ENCODE measurements around the gene RPL36AL.
"Not testable (repeated sequence)": the region's sequence is repeated elsewhere in the genome, so short reads cannot be mapped to it uniquely, and the experiment has no call there.

The RPL36AL gene

GRCh38 chr14:49623941-49624839, 3.8 kb upstream of the RPL36AL start:
- ATAC-seq (peak; percentile 13), DNase-seq (no peak)
- H3K4me1 Mint-ChIP-seq = peaks cover 50% of the 10 kb centered on the region
- H3K27ac Mint-ChIP-seq = peak overlapping the region; percentile 34 to 52
- H3K4me3 Mint-ChIP-seq = peak overlapping the region; percentile 57 to 93
- H3K9me3 Mint-ChIP-seq = no peaks in the 10 kb centered on the region
- no peaks in the 10 kb centered on the region for H3K27me3 Mint-ChIP-seq

GRCh38 chr14:49623387-49623786, 3.0 kb upstream of the RPL36AL start:
- ATAC-seq = no peak
- no peak for DNase-seq
- H3K27me3 Mint-ChIP-seq = no peaks in the 10 kb centered on the region
- no peaks in the 10 kb centered on the region for H3K9me3 Mint-ChIP-seq
- peaks cover 50% of the 10 kb centered on the region for H3K4me1 Mint-ChIP-seq
- no peak overlapping the region for H3K27ac Mint-ChIP-seq
- peak overlapping the region; percentile 57 to 93 for H3K4me3 Mint-ChIP-seq

GRCh38 chr14:49622022-49622607, 1.7 kb upstream of the RPL36AL start:
- Mint-ChIP-seq H3K27me3 (no peaks in the 10 kb centered on the region), H3K4me1 (peaks cover 54% of the 10 kb centered on the region), H3K27ac (peak overlapping the region; percentile 78 to 99), H3K9me3 (no peaks in the 10 kb centered on the region), H3K4me3 (peak overlapping the region; percentile 93 to 96)
- ATAC-seq = no peak
- no peak for DNase-seq

GRCh38 chr14:49621114-49621881, 872 bp upstream of the RPL36AL start:
- Mint-ChIP-seq H3K4me1 (peaks cover 52% of the 10 kb centered on the region), H3K27ac (peak overlapping the region; percentile 78 to 99), H3K27me3 (no peaks in the 10 kb centered on the region), H3K4me3 (peak overlapping the region; percentile 93 to 96), H3K9me3 (no peaks in the 10 kb centered on the region)
- ATAC-seq (peak; percentile 48), DNase-seq (peak in 1 of 2 donors; percentile 76)

- no peak for ATAC-seq
- Mint-ChIP-seq H3K4me1 (peaks cover 47% of the 10 kb centered on the region), H3K27me3 (no peaks in the 10 kb centered on the region), H3K4me3 (peak overlapping the region; percentile 93 to 96), H3K27ac (peak overlapping the region; percentile 99), H3K9me3 (no peaks in the 10 kb centered on the region)
- no peak for DNase-seq
These were observed 696 bp downstream of the RPL36AL start for GRCh38 chr14:49619730-49620129.

- H3K4me3 Mint-ChIP-seq = peak overlapping the region; percentile 93 to 96
- peak overlapping the region; percentile 59 to 99 for H3K27ac Mint-ChIP-seq
- not testable (repeated sequence) for H3K27me3 Mint-ChIP-seq, H3K9me3 Mint-ChIP-seq, ATAC-seq, DNase-seq
- H3K4me1 Mint-ChIP-seq = peaks cover 46% of the 10 kb centered on the region
These were observed 1.2 kb downstream of the RPL36AL start for GRCh38 chr14:49619273-49619672.

- ATAC-seq (no peak), DNase-seq (no peak)
- H3K4me3 Mint-ChIP-seq = peak overlapping the region in 1 of 2 donors; percentile 33
- no peaks in the 10 kb centered on the region for H3K27me3 Mint-ChIP-seq
- H3K27ac Mint-ChIP-seq = peak overlapping the region in 1 of 2 donors; percentile 54
- H3K4me1 Mint-ChIP-seq = peaks cover 36% of the 10 kb centered on the region
- no peaks in the 10 kb centered on the region for H3K9me3 Mint-ChIP-seq
These were observed 2.4 kb downstream of the RPL36AL start for GRCh38 chr14:49617852-49618519.

GRCh38 chr14:49615776-49616175, 4.7 kb downstream of the RPL36AL start:
- H3K4me3 Mint-ChIP-seq = no peak overlapping the region
- peaks cover 33% of the 10 kb centered on the region for H3K4me1 Mint-ChIP-seq
- no peak for ATAC-seq
- no peak for DNase-seq
- no peaks in the 10 kb centered on the region for H3K9me3 Mint-ChIP-seq
- no peaks in the 10 kb centered on the region for H3K27me3 Mint-ChIP-seq
- no peak overlapping the region for H3K27ac Mint-ChIP-seq

GRCh38 chr14:49614196-49614595, 6.2 kb downstream of the RPL36AL start:
- ATAC-seq = no peak
- H3K9me3 Mint-ChIP-seq = no peaks in the 10 kb centered on the region
- no peak overlapping the region for H3K27ac Mint-ChIP-seq
- H3K4me3 Mint-ChIP-seq = no peak overlapping the region
- no peaks in the 10 kb centered on the region for H3K27me3 Mint-ChIP-seq
- peaks cover 32% of the 10 kb centered on the region for H3K4me1 Mint-ChIP-seq
- DNase-seq = no peak

GRCh38 chr14:49612671-49613070, 7.8 kb downstream of the RPL36AL start:
- H3K9me3 Mint-ChIP-seq = no peaks in the 10 kb centered on the region
- ATAC-seq = no peak
- H3K27ac Mint-ChIP-seq = no peak overlapping the region
- H3K27me3 Mint-ChIP-seq = no peaks in the 10 kb centered on the region
- no peak for DNase-seq
- peaks cover 16% of the 10 kb centered on the region for H3K4me1 Mint-ChIP-seq
- no peak overlapping the region for H3K4me3 Mint-ChIP-seq

GRCh38 chr14:49612251-49612650, 8.2 kb downstream of the RPL36AL start:
- no peaks in the 10 kb centered on the region for H3K9me3 Mint-ChIP-seq
- H3K27ac Mint-ChIP-seq = no peak overlapping the region
- H3K27me3 Mint-ChIP-seq = no peaks in the 10 kb centered on the region
- DNase-seq = no peak
- no peak overlapping the region for H3K4me3 Mint-ChIP-seq
- peaks cover 12% of the 10 kb centered on the region for H3K4me1 Mint-ChIP-seq
- no peak for ATAC-seq

GRCh38 chr14:49607583-49607982, 12.8 kb downstream of the RPL36AL start:
- ATAC-seq = no peak
- H3K4me1 Mint-ChIP-seq = peaks cover 13% of the 10 kb centered on the region
- H3K27ac Mint-ChIP-seq = no peak overlapping the region
- no peaks in the 10 kb centered on the region for H3K9me3 Mint-ChIP-seq
- no peak overlapping the region for H3K4me3 Mint-ChIP-seq
- DNase-seq = no peak
- H3K27me3 Mint-ChIP-seq = no peaks in the 10 kb centered on the region

- ATAC-seq (peak; percentile 89), DNase-seq (peak; percentile 87 to 92)
- Mint-ChIP-seq H3K27me3 (no peaks in the 10 kb centered on the region), H3K4me3 (peak within 1 kb of the TSS; percentile 87 to 97), H3K4me1 (peaks cover 41% of the 10 kb centered on the region), H3K27ac (peak within 1 kb of the TSS; percentile 97 to 100), H3K9me3 (no peaks in the 10 kb centered on the region)
These were observed 21.7 kb downstream of the RPL36AL start, which contains the start of gene LRR1 for GRCh38 chr14:49598485-49599300. Gene LRR1, plus strand, starts transcription at chr14:49598940. Its CDS starts 81 bp downstream, at chr14:49599021.

- H3K27me3 Mint-ChIP-seq = no peaks in the 10 kb centered on the region
- no peaks in the 10 kb centered on the region for H3K9me3 Mint-ChIP-seq
These were observed 22.3 kb downstream of the RPL36AL start for GRCh38 chr14:49598189-49598484.

More at GRCh38 chr14:49598189-49598484, 22.3 kb downstream of the RPL36AL start:
- no peak for ATAC-seq
- H3K27ac Mint-ChIP-seq = peak overlapping the region; percentile 97 to 100
- peaks cover 41% of the 10 kb centered on the region for H3K4me1 Mint-ChIP-seq
- H3K4me3 Mint-ChIP-seq = peak overlapping the region; percentile 87 to 97
- DNase-seq = no peak

All from stimulated activated naive CD8-positive, alpha-beta T cell treated with anti-CD3 and anti-CD28 coated beads, Interleukin-15, amount 100 ng/mL, for 72 hours (primary cell).